ENCODE data around the gene CACNA2D1.

GRCh38 chr7:82429408-82429807 lies 14.2 kb downstream of the CACNA2D1 start:
- TF ChIP-seq POLR2A (IDR thresholded peaks at IDR 0.05; ENCODE audit: low read length) (no peak), MAX (IDR thresholded peaks at IDR 0.05) (no peak), SMC3 (IDR thresholded peaks at IDR 0.05) (no peak), POLR2AphosphoS2 (conservative IDR thresholded peaks at IDR 0.05; ENCODE audit: low read length) (no peak), CTCF (IDR thresholded peaks at IDR 0.05) (no peak), RAD21 (conservative IDR thresholded peaks at IDR 0.05 in 1 of 2, IDR thresholded peaks at IDR 0.05 in 1 of 2) (no peak), RFX5 (IDR thresholded peaks at IDR 0.05) (no peak), BCL3 (IDR thresholded peaks at IDR 0.05) (no peak), RARB (CRISPR knock-in tag; IDR thresholded peaks at IDR 0.05) (no peak)
